ENCODE measurements around the gene TNFSF13B.

The TNFSF13B gene

GRCh38 chr13:108323031-108323430, 53.5 kb downstream of the TNFSF13B start:
- Histone ChIP-seq H3K9me3 (ENCODE audit: control insufficient read depth, low read depth, low read length) (no peaks in the 10 kb centered on the region), H3K4me1 (ENCODE audit: control insufficient read depth, low read depth, low read length) (peaks cover 13% of the 10 kb centered on the region), H3K9ac (ENCODE audit: low read length) (no peak overlapping the region), H3K36me3 (ENCODE audit: control insufficient read depth, low read depth, low read length) (no peaks in the 10 kb centered on the region), H3K27me3 (ENCODE audit: control insufficient read depth, insufficient read depth, low read length) (no peaks in the 10 kb centered on the region), H3K27ac (ENCODE audit: low read length) (no peak overlapping the region), H3K4me3 (ENCODE audit: low read length) (no peak overlapping the region)

GRCh38 chr13:108325863-108326262, 56.3 kb downstream of the TNFSF13B start:
- no peaks in the 10 kb centered on the region for H3K9me3 ChIP-seq (ENCODE audit: control insufficient read depth, low read depth, low read length)
- H3K27me3 ChIP-seq (ENCODE audit: control insufficient read depth, insufficient read depth, low read length) = no peaks in the 10 kb centered on the region
- H3K9ac ChIP-seq (ENCODE audit: low read length) = no peak overlapping the region
- H3K27ac ChIP-seq (ENCODE audit: low read length) = no peak overlapping the region
- no peak overlapping the region for H3K4me3 ChIP-seq (ENCODE audit: low read length)
- peaks cover 13% of the 10 kb centered on the region for H3K4me1 ChIP-seq (ENCODE audit: control insufficient read depth, low read depth, low read length)
- H3K36me3 ChIP-seq (ENCODE audit: control insufficient read depth, low read depth, low read length) = no peaks in the 10 kb centered on the region

- no peaks in the 10 kb centered on the region for H3K27me3 ChIP-seq (ENCODE audit: control insufficient read depth, insufficient read depth, low read length)
- no peak overlapping the region for H3K9ac ChIP-seq (ENCODE audit: low read length)
- H3K36me3 ChIP-seq (ENCODE audit: control insufficient read depth, low read depth, low read length) = no peaks in the 10 kb centered on the region
- H3K4me3 ChIP-seq (ENCODE audit: low read length) = no peak overlapping the region
- H3K4me1 ChIP-seq (ENCODE audit: control insufficient read depth, low read depth, low read length) = peaks cover 13% of the 10 kb centered on the region
- H3K9me3 ChIP-seq (ENCODE audit: control insufficient read depth, low read depth, low read length) = no peaks in the 10 kb centered on the region
- H3K27ac ChIP-seq (ENCODE audit: low read length) = no peak overlapping the region
These were observed 56.8 kb downstream of the TNFSF13B start for GRCh38 chr13:108326309-108326708.

- no peak overlapping the region for H3K9ac ChIP-seq (ENCODE audit: low read length)
These were observed 59.3 kb downstream of the TNFSF13B start for GRCh38 chr13:108328848-108329247.

GRCh38 chr13:108332791-108333190, 63.3 kb downstream of the TNFSF13B start:
- Histone ChIP-seq H3K27me3 (ENCODE audit: control insufficient read depth, insufficient read depth, low read length) (no peaks in the 10 kb centered on the region), H3K36me3 (ENCODE audit: control insufficient read depth, low read depth, low read length) (no peaks in the 10 kb centered on the region), H3K9me3 (ENCODE audit: control insufficient read depth, low read depth, low read length) (no peaks in the 10 kb centered on the region), H3K9ac (ENCODE audit: low read length) (no peak overlapping the region), H3K4me1 (ENCODE audit: control insufficient read depth, low read depth, low read length) (no peaks in the 10 kb centered on the region), H3K4me3 (ENCODE audit: low read length) (no peak overlapping the region), H3K27ac (ENCODE audit: low read length) (no peak overlapping the region)

More at GRCh38 chr13:108328848-108329247, 59.3 kb downstream of the TNFSF13B start:
- no peaks in the 10 kb centered on the region for H3K9me3 ChIP-seq (ENCODE audit: control insufficient read depth, low read depth, low read length)
- H3K4me1 ChIP-seq (ENCODE audit: control insufficient read depth, low read depth, low read length) = peaks cover 13% of the 10 kb centered on the region
- H3K4me3 ChIP-seq (ENCODE audit: low read length) = no peak overlapping the region
- no peaks in the 10 kb centered on the region for H3K36me3 ChIP-seq (ENCODE audit: control insufficient read depth, low read depth, low read length)
- H3K27ac ChIP-seq (ENCODE audit: low read length) = no peak overlapping the region
- no peaks in the 10 kb centered on the region for H3K27me3 ChIP-seq (ENCODE audit: control insufficient read depth, insufficient read depth, low read length)

GRCh38 chr13:108342369-108343289, 73.1 kb downstream of the TNFSF13B start:
- Histone ChIP-seq H3K4me3 (ENCODE audit: low read length) (no peak overlapping the region), H3K9ac (ENCODE audit: low read length) (no peak overlapping the region), H3K27me3 (ENCODE audit: control insufficient read depth, insufficient read depth, low read length) (no peaks in the 10 kb centered on the region), H3K36me3 (ENCODE audit: control insufficient read depth, low read depth, low read length) (no peaks in the 10 kb centered on the region), H3K27ac (ENCODE audit: low read length) (no peak overlapping the region), H3K4me1 (ENCODE audit: control insufficient read depth, low read depth, low read length) (no peaks in the 10 kb centered on the region), H3K9me3 (ENCODE audit: control insufficient read depth, low read depth, low read length) (no peaks in the 10 kb centered on the region)

- no peaks in the 10 kb centered on the region for H3K27me3 ChIP-seq (ENCODE audit: control insufficient read depth, insufficient read depth, low read length)
- H3K9me3 ChIP-seq (ENCODE audit: control insufficient read depth, low read depth, low read length) = no peaks in the 10 kb centered on the region
- no peak overlapping the region for H3K4me3 ChIP-seq (ENCODE audit: low read length)
- H3K9ac ChIP-seq (ENCODE audit: low read length) = no peak overlapping the region
- H3K27ac ChIP-seq (ENCODE audit: low read length) = no peak overlapping the region
- H3K36me3 ChIP-seq (ENCODE audit: control insufficient read depth, low read depth, low read length) = no peaks in the 10 kb centered on the region
- H3K4me1 ChIP-seq (ENCODE audit: control insufficient read depth, low read depth, low read length) = no peaks in the 10 kb centered on the region
These were observed 75.5 kb downstream of the TNFSF13B start for GRCh38 chr13:108345016-108345415.

- H3K27me3 ChIP-seq (ENCODE audit: control insufficient read depth, insufficient read depth, low read length) = no peaks in the 10 kb centered on the region
- H3K36me3 ChIP-seq (ENCODE audit: control insufficient read depth, low read depth, low read length) = no peaks in the 10 kb centered on the region
- H3K9ac ChIP-seq (ENCODE audit: low read length) = no peak overlapping the region
- H3K4me3 ChIP-seq (ENCODE audit: low read length) = no peak overlapping the region
- H3K9me3 ChIP-seq (ENCODE audit: control insufficient read depth, low read depth, low read length) = no peaks in the 10 kb centered on the region
- no peaks in the 10 kb centered on the region for H3K4me1 ChIP-seq (ENCODE audit: control insufficient read depth, low read depth, low read length)
- no peak overlapping the region for H3K27ac ChIP-seq (ENCODE audit: low read length)
These were observed 76.9 kb downstream of the TNFSF13B start for GRCh38 chr13:108346376-108346775.

- Histone ChIP-seq H3K4me3 (ENCODE audit: low read length) (no peak overlapping the region), H3K9ac (ENCODE audit: low read length) (no peak overlapping the region), H3K36me3 (ENCODE audit: control insufficient read depth, low read depth, low read length) (no peaks in the 10 kb centered on the region), H3K9me3 (ENCODE audit: control insufficient read depth, low read depth, low read length) (no peaks in the 10 kb centered on the region), H3K4me1 (ENCODE audit: control insufficient read depth, low read depth, low read length) (no peaks in the 10 kb centered on the region), H3K27me3 (ENCODE audit: control insufficient read depth, insufficient read depth, low read length) (no peaks in the 10 kb centered on the region), H3K27ac (ENCODE audit: low read length) (no peak overlapping the region)
These were observed 79.8 kb downstream of the TNFSF13B start for GRCh38 chr13:108349269-108349668.

GRCh38 chr13:108350579-108350978, 81.1 kb downstream of the TNFSF13B start:
- no peaks in the 10 kb centered on the region for H3K9me3 ChIP-seq (ENCODE audit: control insufficient read depth, low read depth, low read length)
- H3K4me1 ChIP-seq (ENCODE audit: control insufficient read depth, low read depth, low read length) = no peaks in the 10 kb centered on the region
- H3K4me3 ChIP-seq (ENCODE audit: low read length) = no peak overlapping the region
- H3K27ac ChIP-seq (ENCODE audit: low read length) = no peak overlapping the region
- H3K36me3 ChIP-seq (ENCODE audit: control insufficient read depth, low read depth, low read length) = no peaks in the 10 kb centered on the region
- H3K9ac ChIP-seq (ENCODE audit: low read length) = no peak overlapping the region
- H3K27me3 ChIP-seq (ENCODE audit: control insufficient read depth, insufficient read depth, low read length) = no peaks in the 10 kb centered on the region

- Histone ChIP-seq H3K4me3 (ENCODE audit: low read length) (no peak overlapping the region), H3K27ac (ENCODE audit: low read length) (no peak overlapping the region), H3K9ac (ENCODE audit: low read length) (no peak overlapping the region), H3K27me3 (ENCODE audit: control insufficient read depth, insufficient read depth, low read length) (no peaks in the 10 kb centered on the region), H3K9me3 (ENCODE audit: control insufficient read depth, low read depth, low read length) (no peaks in the 10 kb centered on the region), H3K4me1 (ENCODE audit: control insufficient read depth, low read depth, low read length) (no peaks in the 10 kb centered on the region), H3K36me3 (ENCODE audit: control insufficient read depth, low read depth, low read length) (no peaks in the 10 kb centered on the region)
These were observed 83.1 kb downstream of the TNFSF13B start for GRCh38 chr13:108352599-108352998.

GRCh38 chr13:108357228-108357627, 87.7 kb downstream of the TNFSF13B start:
- H3K9me3 ChIP-seq (ENCODE audit: control insufficient read depth, low read depth, low read length) = no peaks in the 10 kb centered on the region

More at GRCh38 chr13:108357228-108357627, 87.7 kb downstream of the TNFSF13B start:
- Histone ChIP-seq H3K36me3 (ENCODE audit: control insufficient read depth, low read depth, low read length) (no peaks in the 10 kb centered on the region), H3K27me3 (ENCODE audit: control insufficient read depth, insufficient read depth, low read length) (no peaks in the 10 kb centered on the region), H3K27ac (ENCODE audit: low read length) (no peak overlapping the region), H3K9ac (ENCODE audit: low read length) (no peak overlapping the region), H3K4me1 (ENCODE audit: control insufficient read depth, low read depth, low read length) (no peaks in the 10 kb centered on the region), H3K4me3 (ENCODE audit: low read length) (no peak overlapping the region)

All from iPS-18a (cell line).